ENCODE data around the gene PPM1E.

DNA sequence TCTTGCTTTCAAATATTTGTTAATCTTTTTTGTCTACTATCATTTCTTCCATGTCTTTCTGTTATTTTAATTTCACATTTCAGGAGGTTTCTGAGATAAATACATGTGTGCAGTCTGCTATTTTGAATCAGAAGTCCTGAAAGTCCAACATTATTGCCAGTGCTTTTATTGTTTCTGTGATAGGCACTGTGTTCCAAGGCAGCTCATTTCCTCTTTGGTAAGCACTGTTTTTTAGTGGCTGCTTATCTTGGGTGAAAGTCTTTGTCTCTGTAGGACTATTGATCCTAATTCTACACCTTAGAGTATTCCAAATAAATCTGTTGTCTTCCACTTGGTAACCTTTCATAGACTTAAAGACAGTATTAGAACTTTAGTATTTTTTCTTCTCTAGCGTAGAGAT, 76.1 kb downstream of the PPM1E start:
- TF ChIP-seq SUZ12 (IDR thresholded peaks at IDR 0.05; ENCODE audit: extremely low read depth, insufficient read depth, insufficient read length), result no peak
- TF ChIP-seq ZNF274 (IDR thresholded peaks at IDR 0.05; ENCODE audit: low read depth, low read length), result no peak

Data from NT2/D1 (cell line).